Lung (tissue), 5 donors: ENCODE data around the gene MICA. TPM values are rescaled to one million over a fixed set of nuclear protein-coding genes. Genes with fewer than 3 reads are reported as not detected.

Source experiments
- polyA plus RNA-seq, 2 donors: library from polyadenylated mRNA; stranded (reverse); fragments of 200-250 nt; gene quantifications; one replicate each; pipeline ENCODE4 v1.2.1, GENCODE V29; 2013
- small RNA-seq: library from RNA; depleted of rRNA; stranded (forward); fragments of <200 nt; gene quantifications from one replicate; pipeline ENCODE3, GENCODE V24; 2014; ENCODE audit warnings: low replicate concordance
- total RNA-seq, 2 donors: library from RNA; depleted of rRNA in 1 of 2; stranded (reverse); fragments of >200 nt in 1 of 2; gene quantifications; one replicate each; pipeline ENCODE4 v1.2.1, GENCODE V29; 2014 to 2021
- donor health status: Bipolar disorder and iron deficiency.
- donor health status: healthy.
- donor health status: DM: yes; HTN: yes; CAD: no.

MICA gene
- total and polyA plus RNA-seq, 4 donors, result 16.5 to 48.2 (median 27.8) TPM

Small RNA genes within 50 kb of the gene (small RNA-seq; reads per million reads assigned to genes)
- gene HLA-S, result not detected
- not detected for gene MIR6891
- not detected for gene RF00019
- not detected for gene RNU6-283P

Other genes starting within 250 kb of the MICA start
- 10 to 100 TPM; 20.0 to 32.8 TPM for gene CCHCR1, start 245.8 kb upstream of the MICA start, total RNA-seq
- gene CCHCR1, start 245.8 kb upstream of the MICA start, polyA plus RNA-seq, result 10 to 100 TPM; 11.0 to 14.3 TPM
- gene TCF19, start 245.0 kb upstream of the MICA start, total RNA-seq, result 1 to 10 TPM; 5.4 to 9.4 TPM
- 1 to 10 TPM; 4.1 to 4.9 TPM for gene TCF19, start 245.0 kb upstream of the MICA start, polyA plus RNA-seq
- 10 to 100 TPM in 1 of 2 donors, 1 to 10 TPM in 1; 2.2 to 19.5 TPM for gene POU5F1, start 232.9 kb upstream of the MICA start, total RNA-seq
- gene POU5F1, start 232.9 kb upstream of the MICA start, polyA plus RNA-seq, result 1 to 10 TPM; 1.5 to 2.5 TPM
- gene HLA-C, start 131.5 kb upstream of the MICA start, total RNA-seq, result 1,000 to 10,000 TPM in 1 of 2 donors, 100 to 1,000 TPM in 1; 125 to 1,234 TPM
- 1,000 to 10,000 TPM in 1 of 2 donors, 100 to 1,000 TPM in 1; 239 to 1,185 TPM for gene HLA-C, start 131.5 kb upstream of the MICA start, polyA plus RNA-seq
- gene HLA-B, start 46.4 kb upstream of the MICA start, total RNA-seq, result 1,000 to 10,000 TPM in 1 of 2 donors, 100 to 1,000 TPM in 1; 668 to 1,563 TPM
- 1,000 to 10,000 TPM; 1,310 to 3,772 TPM for gene HLA-B, start 46.4 kb upstream of the MICA start, polyA plus RNA-seq
- 1 to 10 TPM; 5.3 to 9.6 TPM for gene MICB, start 94.5 kb downstream of the MICA start, total RNA-seq
- gene MICB, start 94.5 kb downstream of the MICA start, polyA plus RNA-seq, result 10 to 100 TPM in 1 of 2 donors, 1 to 10 TPM in 1; 3.8 to 10.2 TPM
- not detected for gene MCCD1, start 125.4 kb downstream of the MICA start, total RNA-seq
- gene MCCD1, start 125.4 kb downstream of the MICA start, polyA plus RNA-seq, result not detected
- 100 to 1,000 TPM; 316 to 418 TPM for gene DDX39B, start 138.4 kb downstream of the MICA start, total RNA-seq
- 100 to 1,000 TPM; 318 to 354 TPM for gene DDX39B, start 138.4 kb downstream of the MICA start, polyA plus RNA-seq
- gene ATP6V1G2, start 143.0 kb downstream of the MICA start, total RNA-seq, result 1 to 10 TPM in 1 of 2 donors, under 1 TPM in 1; 0.28 to 1.5 TPM
- gene ATP6V1G2, start 143.0 kb downstream of the MICA start, polyA plus RNA-seq, result under 1 TPM; 0.47 to 0.56 TPM
- gene NFKBIL1, start 144.0 kb downstream of the MICA start, total RNA-seq, result 10 to 100 TPM; 13.5 to 19.2 TPM
- 10 to 100 TPM; 18.9 to 32.2 TPM for gene NFKBIL1, start 144.0 kb downstream of the MICA start, polyA plus RNA-seq
- 1 to 10 TPM in 1 of 2 donors, under 1 TPM in 1; 0.54 to 1.2 TPM for gene LTA, start 168.7 kb downstream of the MICA start, total RNA-seq
- under 1 TPM; 0.28 to 0.40 TPM for gene LTA, start 168.7 kb downstream of the MICA start, polyA plus RNA-seq
- gene TNF, start 172.0 kb downstream of the MICA start, total RNA-seq, result 1 to 10 TPM in 1 of 2 donors, under 1 TPM in 1; 0.23 to 6.6 TPM
- 10 to 100 TPM in 1 of 2 donors, 1 to 10 TPM in 1; 1.6 to 15.7 TPM for gene TNF, start 172.0 kb downstream of the MICA start, polyA plus RNA-seq
- gene LTB, start 178.8 kb downstream of the MICA start, total RNA-seq, result 10 to 100 TPM in 1 of 2 donors, 1 to 10 TPM in 1; 9.9 to 14.6 TPM
- gene LTB, start 178.8 kb downstream of the MICA start, polyA plus RNA-seq, result 10 to 100 TPM in 1 of 2 donors, 1 to 10 TPM in 1; 9.8 to 31.9 TPM
- gene LST1, start 182.7 kb downstream of the MICA start, total RNA-seq, result 10 to 100 TPM in 1 of 2 donors, 1 to 10 TPM in 1; 9.6 to 78.8 TPM
- gene LST1, start 182.7 kb downstream of the MICA start, polyA plus RNA-seq, result 100 to 1,000 TPM in 1 of 2 donors, 10 to 100 TPM in 1; 96.1 to 164 TPM
- gene NCR3, start 189.4 kb downstream of the MICA start, total RNA-seq, result under 1 TPM in 1 of 2 donors, not detected in 1; 0.64 TPM
- gene NCR3, start 189.4 kb downstream of the MICA start, polyA plus RNA-seq, result under 1 TPM; 0.61 TPM
- 10 to 100 TPM; 38.7 to 86.0 TPM for gene AIF1, start 211.6 kb downstream of the MICA start, total RNA-seq
- 100 to 1,000 TPM in 1 of 2 donors, 10 to 100 TPM in 1; 89.9 to 345 TPM for gene AIF1, start 211.6 kb downstream of the MICA start, polyA plus RNA-seq
- gene PRRC2A, start 217.1 kb downstream of the MICA start, total RNA-seq, result 100 to 1,000 TPM in 1 of 2 donors, 10 to 100 TPM in 1; 73.7 to 157 TPM
- 100 to 1,000 TPM in 1 of 2 donors, 10 to 100 TPM in 1; 90.4 to 115 TPM for gene PRRC2A, start 217.1 kb downstream of the MICA start, polyA plus RNA-seq
- 100 to 1,000 TPM; 164 to 259 TPM for gene BAG6, start 249.1 kb downstream of the MICA start, total RNA-seq
- gene BAG6, start 249.1 kb downstream of the MICA start, polyA plus RNA-seq, result 100 to 1,000 TPM; 189 to 322 TPM